Psoas muscle (tissue), 8 donors: ENCODE data around the gene MTOR. TPM values are rescaled to one million over a fixed set of nuclear protein-coding genes. Genes with fewer than 3 reads are reported as not detected.

Experiments
- ATAC-seq, 4 donors: fragments of 200-7000 bp; cut with Tn5 transposase; one replicate each; pipeline ENCODE4 v1.9.1; 2020; ENCODE audit warnings: moderate library complexity in 3 of 4, mild to moderate bottlenecking in 2 of 4
- DNase-seq, 2 donors: peaks; one replicate each; pipeline ENCODE4 v3.0.0-alpha.2; 2020
- H3K27ac ChIP-seq: fragments of 200-600 bp; one replicate; pipeline ENCODE4 v1.8.0; 2022
- H3K27me3 ChIP-seq, 3 donors: fragments of 200-600 bp in 1 of 3; one replicate each; pipeline versions ENCODE4 v1.6.1 to v1.8.0; 2013 to 2022; ENCODE audit warnings: low read length in 2 of 3, mild to moderate bottlenecking in 2 of 3, moderate library complexity in 1 of 3; ENCODE audit not compliant: insufficient read depth in 3 of 3
- H3K36me3 ChIP-seq, 2 donors: fragments of 200-600 bp in 1 of 2; one replicate each; pipeline versions ENCODE4 v1.6.1 to v1.8.0; 2013 to 2022; ENCODE audit warnings: low read depth in 1 of 2, mild to moderate bottlenecking in 1 of 2, moderate library complexity in 1 of 2; ENCODE audit not compliant: insufficient read depth in 1 of 2
- H3K4me1 ChIP-seq: fragments of 200-600 bp; one replicate; pipeline ENCODE4 v1.8.0; 2022
- H3K4me3 ChIP-seq: fragments of 200-600 bp; one replicate; pipeline ENCODE4 v1.8.0; 2022; ENCODE audit warnings: mild to moderate bottlenecking
- H3K9me3 ChIP-seq: fragments of 200-600 bp; one replicate; pipeline ENCODE4 v1.8.0; 2022
- WGBS, 3 donors: extraction: QIAGEN DNeasy Blood & Tissue Kit; methylation state at CpG; one replicate each; pipeline versions ENCODE4 v1.1.6 to v1.1.7; 2013; 5-methylcytosine and 5-hydroxymethylcytosine counted together
- intact Hi-C, 2 donors: fragments of 100-400 bp; cut with DNase I; formaldehyde crosslinking; loops; one replicate each; pipeline versions ENCODE4 v1.11.0 to v1.14.2; 2022
- polyA plus RNA-seq, 3 donors: library from polyadenylated mRNA; stranded (reverse); fragments of 200-250 nt; gene quantifications; one replicate each; pipeline ENCODE4 v1.2.3, GENCODE V29; 2013
- total RNA-seq, 4 donors: library from RNA; stranded (reverse); fragmentation: NEBNext Ultra II Directional in 2 of 4; extraction: Animal tissue kit (Norgen Biotek cat#: 25700) in 2 of 4; gene quantifications; one replicate each; pipeline versions ENCODE4 v1.2.1 to v1.2.4, GENCODE V29; 2021 to 2023
- TF ChIP-seq, protein P1 (sequence below): fragments of 200-600 bp; IDR thresholded peaks from one replicate; pipeline ENCODE4 v1.8.0; 2022; ENCODE audit warnings: antibody characterized with exemption
- donor health status: healthy with polysubstance abuse.
- donor health status: DM: no; HTN: no; CAD: no; lungs with moderate emphysema.
- donor health status: Bipolar disorder and iron deficiency.
- donor health status: healthy.
- donor health status: DM: yes; HTN: yes; CAD: no.
- donor health status: DM: no; HTN: no; CAD: no.
- donor health status: DM: no; HTN: no; CAD: no.
- donor health status: DM: yes; HTN: yes; CAD: no.

Gene MTOR
- total and polyA plus RNA-seq, 7 donors, result 24.0 to 50.8 (median 44.0) TPM

DNA sequence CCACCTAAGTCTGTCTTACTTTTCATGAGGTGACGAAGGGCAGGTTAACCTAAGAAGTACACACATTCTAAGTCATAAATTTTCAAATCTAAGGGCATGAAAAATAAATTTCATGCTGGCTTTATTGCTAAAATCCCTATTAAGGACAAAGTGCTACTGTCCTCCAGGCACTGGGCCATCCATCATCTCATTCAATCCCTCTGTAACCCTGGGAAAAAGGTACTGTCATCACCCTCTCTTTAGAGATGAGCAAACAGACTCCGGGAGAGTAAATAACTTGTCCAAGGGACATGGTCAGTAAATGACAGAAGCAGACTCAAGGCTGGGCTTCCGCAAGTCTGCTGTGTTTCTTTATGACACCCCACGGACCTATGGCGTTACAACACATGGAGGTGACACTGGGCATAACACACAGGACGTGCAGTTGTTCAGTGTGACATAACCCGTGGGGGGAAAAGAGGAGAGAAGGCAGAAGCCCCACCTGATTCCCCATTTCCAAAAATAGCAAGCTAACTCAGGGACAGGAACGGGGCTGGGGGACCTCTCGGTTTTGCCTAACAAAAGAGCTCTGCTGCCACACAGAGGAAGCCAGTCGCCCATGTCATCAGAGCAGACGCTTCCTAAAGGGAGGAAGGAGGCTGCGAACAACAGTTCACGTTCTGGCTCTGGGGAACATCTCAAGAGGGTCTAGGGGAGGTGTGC lies 190.0 kb downstream of the MTOR start:
- TF ChIP-seq, protein P1, sequence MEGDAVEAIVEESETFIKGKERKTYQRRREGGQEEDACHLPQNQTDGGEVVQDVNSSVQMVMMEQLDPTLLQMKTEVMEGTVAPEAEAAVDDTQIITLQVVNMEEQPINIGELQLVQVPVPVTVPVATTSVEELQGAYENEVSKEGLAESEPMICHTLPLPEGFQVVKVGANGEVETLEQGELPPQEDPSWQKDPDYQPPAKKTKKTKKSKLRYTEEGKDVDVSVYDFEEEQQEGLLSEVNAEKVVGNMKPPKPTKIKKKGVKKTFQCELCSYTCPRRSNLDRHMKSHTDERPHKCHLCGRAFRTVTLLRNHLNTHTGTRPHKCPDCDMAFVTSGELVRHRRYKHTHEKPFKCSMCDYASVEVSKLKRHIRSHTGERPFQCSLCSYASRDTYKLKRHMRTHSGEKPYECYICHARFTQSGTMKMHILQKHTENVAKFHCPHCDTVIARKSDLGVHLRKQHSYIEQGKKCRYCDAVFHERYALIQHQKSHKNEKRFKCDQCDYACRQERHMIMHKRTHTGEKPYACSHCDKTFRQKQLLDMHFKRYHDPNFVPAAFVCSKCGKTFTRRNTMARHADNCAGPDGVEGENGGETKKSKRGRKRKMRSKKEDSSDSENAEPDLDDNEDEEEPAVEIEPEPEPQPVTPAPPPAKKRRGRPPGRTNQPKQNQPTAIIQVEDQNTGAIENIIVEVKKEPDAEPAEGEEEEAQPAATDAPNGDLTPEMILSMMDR, result peak; percentile 16
- Histone ChIP-seq H3K27ac (no peak overlapping the region), H3K9me3 (no peaks in the 10 kb centered on the region), H3K27me3 (no peaks in the 10 kb centered on the region), H3K4me3 (no peak overlapping the region), H3K4me1 (no peaks in the 10 kb centered on the region), H3K36me3 (peaks cover 10 to 99% of the 10 kb centered on the region in 2 donors)
- DNase-seq (peak in 1 of 2 donors; percentile 8), ATAC-seq (peak in 3 of 4 donors; percentile 54 to 61 (median 56))
- intact Hi-C loops, result loop anchor here (5.0 kb wide), 2 partner anchors 35 kb away; no protein-coding TSS in a partner anchor
- WGBS, 3 donors, result 53 to 74% (median 58%) methylated on average over 13 of the region's 13 CpGs

DNA sequence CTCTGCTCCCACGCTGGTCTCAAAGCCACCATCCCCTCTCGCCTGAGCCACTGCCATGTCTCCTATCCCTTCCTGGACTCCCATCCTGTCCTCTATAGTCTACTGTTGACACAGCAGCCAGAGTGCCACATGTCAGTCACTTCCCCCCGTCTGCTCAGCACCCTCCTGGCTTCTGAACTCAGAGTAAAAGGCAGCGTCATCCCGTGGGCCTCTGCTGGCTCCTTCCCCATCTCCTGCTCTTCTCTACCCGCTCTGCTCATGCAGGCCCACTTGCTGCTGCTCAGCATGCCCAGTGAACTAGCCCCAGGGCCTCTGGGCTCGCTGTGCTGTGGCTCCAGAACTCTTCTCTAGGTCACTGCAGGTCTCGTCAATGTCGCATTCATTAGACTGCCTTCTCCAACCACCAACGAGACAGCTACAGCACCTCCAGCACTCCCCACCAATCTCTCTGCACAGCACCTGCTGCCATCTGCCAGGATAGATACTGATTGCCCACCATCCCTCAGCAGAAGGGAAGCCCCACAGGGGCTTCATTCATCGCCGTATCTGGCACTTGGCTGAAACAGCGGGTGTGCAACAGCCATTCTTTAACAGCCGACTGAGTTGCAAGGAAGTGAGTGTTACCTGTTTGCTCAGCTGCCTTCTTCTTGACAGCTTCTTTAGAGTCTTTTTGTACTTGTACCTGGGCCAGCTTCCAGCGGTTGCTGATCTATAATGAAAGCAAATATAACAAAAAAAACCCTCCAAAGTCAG lies 190.7 kb downstream of the MTOR start:
- Histone ChIP-seq H3K36me3 (peaks cover 12 to 97% of the 10 kb centered on the region in 2 donors), H3K4me1 (no peaks in the 10 kb centered on the region), H3K4me3 (no peak overlapping the region), H3K27ac (no peak overlapping the region), H3K9me3 (no peaks in the 10 kb centered on the region), H3K27me3 (no peaks in the 10 kb centered on the region)
- DNase-seq (peak in 1 of 2 donors; percentile 28), ATAC-seq (peak in 1 of 4 donors; percentile 31)
- WGBS, 3 donors, result 73 to 86% (median 77%) methylated on average over 15 of the region's 15 CpGs
- TF ChIP-seq, protein P1, result no peak
- intact Hi-C loops, result loop anchor here (5.0 kb wide), 2 partner anchors 34 to 36 kb away; no protein-coding TSS in a partner anchor

DNA sequence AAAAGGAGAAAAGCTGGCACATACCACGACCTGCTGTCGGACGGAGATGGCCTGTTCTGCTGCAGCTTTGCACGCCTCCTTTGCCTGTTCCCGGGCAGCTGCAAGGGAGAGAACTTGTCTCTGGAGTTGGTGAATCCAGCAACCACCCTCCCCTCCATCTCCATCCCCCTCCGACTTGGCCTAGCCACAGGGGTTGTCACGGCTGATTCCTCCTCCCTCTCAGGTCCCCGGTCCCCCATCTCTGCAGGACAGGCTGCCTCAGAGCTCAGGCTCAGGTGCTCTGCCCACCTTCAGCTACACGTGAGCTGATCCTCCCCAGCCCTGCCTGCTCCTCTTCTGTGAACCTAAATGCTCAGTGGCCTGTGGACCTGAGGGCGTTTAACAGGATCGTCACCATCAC lies 191.5 kb downstream of the MTOR start:
- WGBS, 3 donors, result 79 to 86% (median 79%) methylated on average over 11 of the region's 11 CpGs
- intact Hi-C loops, result loop anchor here (5.0 kb wide), 2 partner anchors 34 to 36 kb away; no protein-coding TSS in a partner anchor
- no peak overlapping the region for H3K27ac ChIP-seq

DNA sequence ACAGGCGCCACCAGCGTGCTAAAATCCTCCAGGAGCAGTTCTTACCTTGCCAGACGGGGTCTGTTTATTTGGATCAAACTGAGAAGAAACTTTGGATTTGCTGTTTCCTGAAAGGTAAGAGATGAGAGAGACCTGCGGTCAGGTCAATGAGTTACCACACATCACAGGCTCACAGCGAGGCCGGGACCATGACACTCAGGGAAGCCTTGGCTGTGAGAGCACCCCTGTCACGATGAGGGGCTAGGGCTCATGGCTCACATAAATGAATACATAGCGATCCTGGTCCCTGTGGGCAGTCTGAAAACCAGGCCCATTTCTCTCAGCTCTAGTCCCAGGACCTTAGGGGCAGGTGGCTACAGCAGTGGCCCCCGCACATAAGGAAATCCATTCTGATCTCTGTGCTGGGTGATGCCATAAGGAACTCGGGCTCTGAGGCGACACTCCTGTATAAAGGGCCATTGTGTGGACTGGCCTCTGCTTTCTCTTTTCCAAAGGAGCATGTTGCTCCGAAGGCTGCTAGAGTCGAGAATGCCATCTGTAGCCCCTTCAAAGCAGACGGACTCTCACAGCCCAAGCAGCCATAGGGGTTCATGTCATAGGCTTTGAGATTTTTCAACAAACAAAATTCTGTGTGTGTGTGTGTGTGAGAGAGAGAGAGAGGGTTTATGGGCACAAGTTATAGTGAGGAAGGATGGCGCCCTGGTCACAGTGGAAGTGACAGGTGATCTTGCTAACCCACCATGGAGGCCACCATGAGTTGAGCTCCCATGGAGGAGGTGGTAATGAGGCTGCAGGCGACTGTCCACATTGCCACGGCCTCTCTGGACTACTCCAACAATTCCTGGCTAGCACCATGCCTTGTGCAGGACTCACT lies 193.5 kb downstream of the MTOR start:
- intact Hi-C loops, result no loop called here
- ATAC-seq (no peak), DNase-seq (peak in 1 of 2 donors; percentile 24)
- TF ChIP-seq, protein P1, result no peak
- H3K4me3 ChIP-seq, result no peak overlapping the region
- no peak overlapping the region for H3K27ac ChIP-seq
- H3K9me3 ChIP-seq, result no peaks in the 10 kb centered on the region
- 89 to 95% (median 90%) methylated on average over 17 of the region's 17 CpGs for WGBS, 3 donors
- peaks cover 18 to 94% of the 10 kb centered on the region in 2 donors for H3K36me3 ChIP-seq
- H3K4me1 ChIP-seq, result no peaks in the 10 kb centered on the region
- no peaks in the 10 kb centered on the region for H3K27me3 ChIP-seq

More for the DNA sequence above, 191.5 kb downstream of the MTOR start:
- DNase-seq, result peak in 1 of 2 donors; percentile 21
- no peak overlapping the region for H3K4me3 ChIP-seq
- no peak for ATAC-seq
- H3K36me3 ChIP-seq, result peaks cover 16 to 97% of the 10 kb centered on the region in 2 donors
- TF ChIP-seq, protein P1, result no peak
- H3K27me3 ChIP-seq, result no peaks in the 10 kb centered on the region
- no peaks in the 10 kb centered on the region for H3K9me3 ChIP-seq
- no peaks in the 10 kb centered on the region for H3K4me1 ChIP-seq
